Omental fat pad (tissue), 4 donors: ENCODE measurements around the gene HSD11B2. TPM values are rescaled to one million over a fixed set of nuclear protein-coding genes. Genes with fewer than 3 reads are reported as not detected.

ENCODE experiments used
- ATAC-seq: fragments of 150-250 bp; one replicate; pipeline ENCODE4 v1.9.1; 2016; ENCODE audit warnings: mild to moderate bottlenecking, moderate library complexity; ENCODE audit not compliant: low FRiP score
- DNase-seq: peaks from one replicate; pipeline ENCODE4 v3.0.0-alpha.2; 2019; ENCODE audit warnings: low spot score
- total RNA-seq, 4 donors: library from RNA; depleted of rRNA; stranded (reverse); fragments of >200 nt; gene quantifications; one replicate each; pipeline ENCODE4 v1.1.0, GENCODE V29; 2016
- TF ChIP-seq, protein P1 (sequence below), 3 donors: fragments of 450-650 bp; IDR thresholded peaks; one replicate each; pipeline ENCODE4 v1.5.1; 2016 to 2017; ENCODE audit warnings: antibody characterized with exemption in 3 of 3, mild to moderate bottlenecking in 3 of 3, moderate library complexity in 2 of 3

HSD11B2 gene
- total RNA-seq, 4 donors from 2014 or later = 1.7 to 2.7 (median 2.0) TPM; not detected in 1

DNA sequence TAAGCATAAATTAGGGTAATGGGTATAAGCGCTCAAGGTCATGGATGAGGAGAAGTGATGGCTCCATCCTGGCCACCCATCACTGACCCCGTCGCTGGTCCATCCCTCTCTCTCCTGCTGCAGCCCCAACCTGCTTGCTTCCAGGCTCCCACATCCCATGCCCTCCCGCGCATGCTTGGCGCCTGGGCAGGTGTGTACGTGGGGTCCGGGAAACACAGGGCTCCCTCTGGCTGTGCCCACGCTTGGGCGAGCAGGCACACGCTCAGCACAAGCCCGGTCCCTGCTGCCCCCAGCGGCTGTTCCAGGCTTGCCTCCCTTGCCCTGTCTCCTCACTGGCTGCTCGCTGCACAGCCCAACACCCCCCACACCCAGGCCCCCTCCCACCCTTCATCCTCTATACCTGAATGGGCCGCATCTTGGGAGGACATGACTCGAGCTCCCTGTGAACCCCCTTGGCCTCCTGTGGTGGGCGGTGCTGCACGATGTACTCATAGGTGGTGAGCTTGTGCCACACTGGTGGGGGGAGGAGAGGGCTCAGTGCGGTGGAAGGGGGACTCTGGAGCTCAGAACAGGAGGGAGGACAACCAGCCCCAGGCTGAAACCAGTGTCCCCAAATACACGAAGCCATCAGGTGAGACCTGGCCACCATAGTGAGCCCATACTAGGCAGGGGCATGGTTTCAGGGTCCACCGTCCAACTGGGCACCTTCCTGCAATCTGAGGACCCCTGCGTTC is 32.9 kb upstream of the HSD11B2 start:
- DNase-seq (no peak), ATAC-seq (no peak)
- TF ChIP-seq, protein P1, sequence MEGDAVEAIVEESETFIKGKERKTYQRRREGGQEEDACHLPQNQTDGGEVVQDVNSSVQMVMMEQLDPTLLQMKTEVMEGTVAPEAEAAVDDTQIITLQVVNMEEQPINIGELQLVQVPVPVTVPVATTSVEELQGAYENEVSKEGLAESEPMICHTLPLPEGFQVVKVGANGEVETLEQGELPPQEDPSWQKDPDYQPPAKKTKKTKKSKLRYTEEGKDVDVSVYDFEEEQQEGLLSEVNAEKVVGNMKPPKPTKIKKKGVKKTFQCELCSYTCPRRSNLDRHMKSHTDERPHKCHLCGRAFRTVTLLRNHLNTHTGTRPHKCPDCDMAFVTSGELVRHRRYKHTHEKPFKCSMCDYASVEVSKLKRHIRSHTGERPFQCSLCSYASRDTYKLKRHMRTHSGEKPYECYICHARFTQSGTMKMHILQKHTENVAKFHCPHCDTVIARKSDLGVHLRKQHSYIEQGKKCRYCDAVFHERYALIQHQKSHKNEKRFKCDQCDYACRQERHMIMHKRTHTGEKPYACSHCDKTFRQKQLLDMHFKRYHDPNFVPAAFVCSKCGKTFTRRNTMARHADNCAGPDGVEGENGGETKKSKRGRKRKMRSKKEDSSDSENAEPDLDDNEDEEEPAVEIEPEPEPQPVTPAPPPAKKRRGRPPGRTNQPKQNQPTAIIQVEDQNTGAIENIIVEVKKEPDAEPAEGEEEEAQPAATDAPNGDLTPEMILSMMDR (IDR thresholded peaks at IDR 0.05) = no peak

DNA sequence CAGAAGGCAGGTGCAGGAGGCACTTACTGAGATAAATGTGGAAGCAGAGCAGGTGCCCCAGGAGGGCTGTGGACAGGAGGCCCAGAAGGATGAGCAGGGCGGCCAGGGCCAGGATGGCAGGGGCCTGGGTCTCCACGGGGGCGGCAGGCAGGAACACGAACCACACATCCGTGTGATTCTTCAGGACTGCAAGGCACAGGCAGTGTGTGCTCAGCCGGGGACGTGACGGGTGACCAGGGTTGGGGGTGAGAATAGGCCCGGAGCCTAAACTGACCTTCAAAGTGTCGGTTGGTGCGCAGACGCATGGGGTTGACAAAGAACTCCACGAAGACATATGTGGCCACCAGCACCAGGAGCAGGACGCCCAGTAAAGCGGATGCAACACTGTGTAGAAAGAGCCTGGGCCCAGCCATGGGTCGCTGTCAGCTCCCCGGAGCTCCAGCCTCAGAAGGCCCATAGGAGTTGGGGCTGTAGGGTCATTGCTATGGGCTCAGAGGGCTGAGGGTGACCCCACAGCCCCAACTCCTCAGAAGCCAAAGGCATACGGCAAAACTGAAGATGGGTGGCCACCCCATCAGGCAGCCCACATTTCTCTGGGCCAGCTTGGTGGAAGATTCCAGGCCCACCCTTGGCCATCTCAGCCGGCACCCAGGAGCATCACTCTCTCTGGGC is 32.2 kb upstream of the HSD11B2 start:
- TF ChIP-seq, protein P1 (IDR thresholded peaks at IDR 0.05) = no peak
- DNase-seq = no peak
- no peak for ATAC-seq

DNA sequence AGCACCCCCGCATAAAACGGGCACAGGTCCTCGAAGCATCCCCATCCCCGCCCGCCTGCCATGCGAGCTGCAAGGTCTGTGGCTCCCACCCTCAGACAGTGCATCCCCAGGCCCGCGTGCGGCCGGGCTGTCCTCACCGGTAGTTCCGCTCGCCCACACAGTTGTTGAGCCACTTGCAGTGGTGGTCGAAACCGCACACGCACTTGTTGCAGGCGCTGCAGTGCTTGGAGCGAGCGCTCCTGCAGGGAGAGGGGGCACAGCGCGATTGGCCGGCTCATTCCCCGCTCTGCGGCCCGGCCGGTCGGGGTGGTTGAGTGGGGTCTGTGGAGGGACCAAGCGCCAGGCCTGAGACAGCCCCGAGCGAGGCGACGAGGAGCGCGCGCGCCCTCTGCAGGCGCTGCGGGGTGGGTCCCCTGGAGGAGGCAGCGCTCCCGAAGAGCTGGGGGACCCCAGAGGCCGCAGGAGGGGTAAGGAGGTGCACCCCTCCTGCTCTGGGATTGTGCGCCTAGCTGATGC is 31.6 kb upstream of the HSD11B2 start:
- TF ChIP-seq, protein P1 (IDR thresholded peaks at IDR 0.05) = no peak
- no peak for DNase-seq
- ATAC-seq = no peak

DNA sequence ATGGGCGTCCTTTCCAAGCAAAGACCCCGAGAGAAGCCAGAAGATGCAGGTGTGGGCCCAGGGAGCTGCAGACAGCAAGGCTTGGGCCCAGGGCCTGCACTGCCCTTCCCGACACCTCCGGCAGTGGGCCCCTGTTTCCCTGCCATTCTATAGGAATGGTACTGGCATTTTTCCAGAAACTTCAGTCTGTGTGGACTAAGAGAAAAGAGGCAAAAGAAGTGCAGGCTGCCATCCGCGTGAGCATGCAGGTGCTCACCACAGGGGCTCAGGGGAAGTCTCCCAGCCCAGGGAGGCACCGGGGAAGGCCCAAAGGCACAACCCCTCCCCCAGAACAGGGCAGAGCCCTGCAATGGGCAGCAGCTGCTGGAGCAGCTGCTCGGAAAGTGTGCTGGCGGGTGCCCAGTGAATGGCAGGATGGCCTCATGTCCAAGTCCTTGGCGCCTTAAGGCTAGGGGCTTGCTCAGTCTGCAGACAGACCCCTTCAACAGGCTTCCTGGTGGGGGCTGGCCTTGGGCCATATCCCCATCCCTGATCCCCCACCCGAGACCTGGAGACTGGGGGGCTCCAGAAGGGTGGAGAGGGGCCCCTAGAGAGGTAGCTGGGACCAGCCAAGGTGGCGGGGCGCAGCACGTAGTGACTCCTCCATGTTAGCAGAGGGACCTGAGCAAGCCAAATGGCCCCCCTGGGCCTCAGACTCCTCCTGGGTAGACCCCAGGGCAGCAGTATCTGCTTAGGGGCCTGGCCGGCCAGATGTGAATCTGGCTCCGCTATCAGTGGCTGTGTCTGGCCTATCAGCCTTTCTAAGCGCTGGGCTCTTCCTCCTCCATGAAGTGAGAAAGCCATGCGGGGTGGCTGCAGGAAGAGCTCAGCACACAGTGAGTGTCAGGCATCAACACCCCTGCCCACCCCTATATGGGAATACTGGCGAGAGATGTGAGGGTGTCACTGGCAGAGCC is 30.9 kb upstream of the HSD11B2 start:
- TF ChIP-seq, protein P1 (IDR thresholded peaks at IDR 0.05) = no peak
- ATAC-seq (no peak), DNase-seq (no peak)

DNA sequence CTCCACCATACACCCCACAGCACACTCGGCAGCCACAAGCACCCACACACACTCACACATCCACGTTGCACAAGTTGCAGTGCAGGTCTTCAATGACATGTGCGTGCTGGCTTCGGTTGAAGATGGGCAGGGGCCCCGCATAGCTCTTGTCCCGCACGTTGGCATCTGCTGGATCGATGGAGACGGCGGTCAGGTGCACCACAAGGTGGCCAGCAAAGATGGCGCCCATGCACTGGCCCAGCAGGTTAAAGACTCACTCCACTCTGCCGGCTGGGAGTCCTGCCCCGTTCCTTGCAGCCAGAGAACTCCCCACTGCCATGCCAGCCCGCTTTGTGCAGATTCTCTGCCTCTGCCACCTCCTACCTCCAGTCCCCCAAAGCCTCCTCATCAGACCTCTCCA is 30.0 kb upstream of the HSD11B2 start:
- TF ChIP-seq, protein P1 (IDR thresholded peaks at IDR 0.05) = no peak
- no peak for ATAC-seq
- no peak for DNase-seq

DNA sequence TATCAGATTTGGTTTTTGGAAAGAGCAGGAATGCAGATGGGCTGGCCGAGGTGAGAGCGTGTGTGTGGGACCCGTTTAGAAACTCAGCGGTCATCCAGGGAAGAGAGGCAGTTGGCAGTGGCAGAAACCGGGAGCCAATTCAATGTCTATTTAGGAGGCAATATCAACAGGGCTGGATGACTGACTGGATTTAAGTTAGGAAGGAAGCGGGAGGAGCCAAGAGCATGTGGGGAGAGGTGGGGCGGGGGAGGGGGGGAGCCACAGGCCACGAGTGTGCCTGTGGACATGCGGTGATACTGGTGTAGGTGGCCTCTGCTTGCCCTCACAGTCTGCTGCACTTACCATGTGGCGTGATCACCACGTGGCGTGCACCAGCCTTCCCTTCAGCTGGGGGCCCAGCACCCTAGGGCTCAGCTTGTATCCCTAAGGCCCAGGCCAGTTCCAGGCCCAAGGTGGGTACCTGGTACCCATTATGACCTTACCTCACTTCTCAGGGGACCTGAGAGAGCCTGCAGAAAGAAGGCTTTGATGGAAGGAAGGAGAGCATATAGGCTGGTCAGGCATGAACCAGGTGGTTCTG is 26.9 kb upstream of the HSD11B2 start:
- ATAC-seq (no peak), DNase-seq (no peak)
- TF ChIP-seq, protein P1 (IDR thresholded peaks at IDR 0.05) = no peak
